ENCODE data around the gene BCL11A. TPM values are rescaled to one million over a fixed set of nuclear protein-coding genes. Genes with fewer than 3 reads are reported as not detected.
"Not testable (repeated sequence)": the region's sequence is repeated elsewhere in the genome, so short reads cannot be mapped to it uniquely, and the experiment has no call there.

Gene BCL11A
- total RNA-seq, 1 donor from 2014 or later = 10.1 TPM

- DNase-seq (ENCODE audit: low spot score) = no peak
Measured at GRCh38 chr2:60438653-60439052, 114.8 kb downstream of the BCL11A start.

- DNase-seq (ENCODE audit: low spot score) = no peak
Measured at GRCh38 chr2:60438131-60438530, 115.3 kb downstream of the BCL11A start.

- peak; percentile 33 for DNase-seq (ENCODE audit: low spot score)
Measured at GRCh38 chr2:60437080-60437696, 116.3 kb downstream of the BCL11A start.

- no peak for DNase-seq (ENCODE audit: low spot score)
Measured at GRCh38 chr2:60433018-60433596, 120.3 kb downstream of the BCL11A start.

GRCh38 chr2:60432035-60432601 lies 121.3 kb downstream of the BCL11A start:
- no peak for DNase-seq (ENCODE audit: low spot score)

GRCh38 chr2:60429681-60430080 lies 123.8 kb downstream of the BCL11A start:
- DNase-seq (ENCODE audit: low spot score) = no peak

- DNase-seq (ENCODE audit: low spot score) = no peak
Measured at GRCh38 chr2:60426880-60427279, 126.6 kb downstream of the BCL11A start.

GRCh38 chr2:60426341-60426740 lies 127.1 kb downstream of the BCL11A start:
- no peak for DNase-seq (ENCODE audit: low spot score)

GRCh38 chr2:60424233-60424632 lies 129.2 kb downstream of the BCL11A start:
- no peak for DNase-seq (ENCODE audit: low spot score)

GRCh38 chr2:60423505-60423904 lies 129.9 kb downstream of the BCL11A start:
- no peak for DNase-seq (ENCODE audit: low spot score)

GRCh38 chr2:60422826-60423483 lies 130.5 kb downstream of the BCL11A start:
- no peak for DNase-seq (ENCODE audit: low spot score)

- not testable (repeated sequence) for DNase-seq (ENCODE audit: low spot score)
Measured at GRCh38 chr2:60417210-60417609, 136.2 kb downstream of the BCL11A start.

GRCh38 chr2:60416221-60417008 lies 137.0 kb downstream of the BCL11A start:
- DNase-seq (ENCODE audit: low spot score) = no peak

- no peak for DNase-seq (ENCODE audit: low spot score)
Measured at GRCh38 chr2:60415814-60416213, 137.6 kb downstream of the BCL11A start.

- no peak for DNase-seq (ENCODE audit: low spot score)
Measured at GRCh38 chr2:60414495-60415138, 138.8 kb downstream of the BCL11A start.

GRCh38 chr2:60413814-60414168 lies 139.7 kb downstream of the BCL11A start:
- no peak for DNase-seq (ENCODE audit: low spot score)

- no peak for DNase-seq (ENCODE audit: low spot score)
Measured at GRCh38 chr2:60413069-60413813, 140.2 kb downstream of the BCL11A start.

- no peak for DNase-seq (ENCODE audit: low spot score)
Measured at GRCh38 chr2:60412620-60413019, 140.8 kb downstream of the BCL11A start.

GRCh38 chr2:60412027-60412426 lies 141.4 kb downstream of the BCL11A start:
- no peak for DNase-seq (ENCODE audit: low spot score)

GRCh38 chr2:60411295-60411694 lies 142.2 kb downstream of the BCL11A start:
- DNase-seq (ENCODE audit: low spot score) = no peak
